Measurements from ENCODE around the gene ERCC3.
"Not testable (repeated sequence)": the region's sequence is repeated elsewhere in the genome, so short reads cannot be mapped to it uniquely, and the experiment has no call there.

ERCC3 gene

DNA sequence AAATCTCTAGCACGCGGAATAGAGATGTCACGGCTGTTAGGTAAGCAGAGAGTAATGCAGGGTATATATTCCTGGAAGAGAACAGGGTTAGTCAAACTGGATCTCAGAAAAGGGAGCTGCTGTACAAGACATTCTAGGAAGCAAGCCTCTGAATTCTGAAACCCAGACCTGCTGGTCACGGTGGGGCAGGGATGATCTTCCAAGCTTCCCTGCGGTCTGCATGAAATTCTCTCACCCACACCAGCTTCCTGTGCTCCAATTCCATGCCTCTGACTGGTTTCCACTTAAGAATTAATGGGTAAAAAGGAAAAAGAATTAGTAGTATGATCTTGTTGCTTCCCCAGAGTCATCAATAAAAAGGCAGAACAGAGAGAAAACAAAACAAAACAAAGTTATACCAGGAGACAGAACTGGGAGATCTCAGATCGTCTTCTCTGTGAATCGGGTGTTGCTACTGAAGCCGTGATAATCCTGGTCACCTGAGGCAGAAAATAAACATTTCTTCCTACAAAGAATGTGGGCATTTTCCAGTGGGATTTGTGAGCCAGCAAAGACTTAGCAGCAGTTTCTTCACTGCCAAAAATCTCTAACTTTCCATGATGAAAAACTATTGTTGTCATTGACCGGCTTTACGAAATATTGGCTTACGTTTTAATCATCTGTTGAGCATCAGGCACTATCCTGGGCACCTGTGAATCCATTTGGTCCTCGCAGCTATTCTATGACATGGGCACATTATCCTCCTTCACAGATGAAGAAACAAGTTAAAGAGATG, 68.6 kb downstream of the ERCC3 start:
- no peak for DNase-seq

GRCh38 chr2:127224135-127224534, 69.8 kb downstream of the ERCC3 start:
- DNase-seq: not testable (repeated sequence)

DNA sequence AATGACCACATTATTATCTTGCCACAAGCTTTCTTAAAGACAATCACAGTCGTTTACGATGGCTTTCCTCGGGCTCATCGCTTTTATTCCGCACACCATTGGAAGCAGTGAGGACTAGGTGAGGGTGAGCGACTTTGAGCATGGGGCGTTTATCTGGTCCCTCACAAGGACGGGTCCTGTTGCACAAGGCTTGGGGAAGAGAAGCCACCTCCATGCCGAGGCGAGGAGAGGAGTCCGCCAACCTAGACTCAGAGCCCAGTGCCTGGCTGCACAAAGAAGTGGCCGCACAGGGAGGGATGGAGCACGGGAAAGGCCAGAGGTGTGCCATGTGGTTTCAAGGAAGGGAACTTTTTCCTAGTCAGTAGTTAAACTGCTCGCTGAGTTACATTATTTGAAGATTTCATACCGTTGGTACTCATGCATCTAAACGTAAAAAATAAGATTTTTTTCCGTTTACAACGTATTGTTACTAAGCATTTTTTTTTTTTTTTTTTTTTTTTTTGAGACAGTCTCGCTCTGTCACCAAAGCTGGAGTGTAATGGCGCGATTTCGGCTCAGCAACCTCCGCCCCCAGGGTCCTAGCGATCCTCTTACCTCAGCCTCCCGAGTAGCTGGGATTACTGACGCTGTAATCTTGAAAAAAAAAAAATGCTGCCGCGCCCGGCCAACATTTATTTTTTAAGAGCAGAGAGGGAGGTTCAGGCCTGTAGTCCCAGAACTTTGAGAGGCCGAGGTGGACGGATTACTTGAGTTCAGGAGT, 73.0 kb downstream of the ERCC3 start:
- no peak for DNase-seq

GRCh38 chr2:127220102-127220767, 73.7 kb downstream of the ERCC3 start, which contains the start of gene CYP27C1:
Gene CYP27C1 (minus strand): TSS chr2:127220299. CDS start chr2:127220270, 29 bp downstream.
- no peak for DNase-seq

GRCh38 chr2:127219171-127220070, 74.5 kb downstream of the ERCC3 start:
- no peak for DNase-seq

- DNase-seq: no peak
These were observed 75.2 kb downstream of the ERCC3 start for GRCh38 chr2:127218812-127219170.

DNA sequence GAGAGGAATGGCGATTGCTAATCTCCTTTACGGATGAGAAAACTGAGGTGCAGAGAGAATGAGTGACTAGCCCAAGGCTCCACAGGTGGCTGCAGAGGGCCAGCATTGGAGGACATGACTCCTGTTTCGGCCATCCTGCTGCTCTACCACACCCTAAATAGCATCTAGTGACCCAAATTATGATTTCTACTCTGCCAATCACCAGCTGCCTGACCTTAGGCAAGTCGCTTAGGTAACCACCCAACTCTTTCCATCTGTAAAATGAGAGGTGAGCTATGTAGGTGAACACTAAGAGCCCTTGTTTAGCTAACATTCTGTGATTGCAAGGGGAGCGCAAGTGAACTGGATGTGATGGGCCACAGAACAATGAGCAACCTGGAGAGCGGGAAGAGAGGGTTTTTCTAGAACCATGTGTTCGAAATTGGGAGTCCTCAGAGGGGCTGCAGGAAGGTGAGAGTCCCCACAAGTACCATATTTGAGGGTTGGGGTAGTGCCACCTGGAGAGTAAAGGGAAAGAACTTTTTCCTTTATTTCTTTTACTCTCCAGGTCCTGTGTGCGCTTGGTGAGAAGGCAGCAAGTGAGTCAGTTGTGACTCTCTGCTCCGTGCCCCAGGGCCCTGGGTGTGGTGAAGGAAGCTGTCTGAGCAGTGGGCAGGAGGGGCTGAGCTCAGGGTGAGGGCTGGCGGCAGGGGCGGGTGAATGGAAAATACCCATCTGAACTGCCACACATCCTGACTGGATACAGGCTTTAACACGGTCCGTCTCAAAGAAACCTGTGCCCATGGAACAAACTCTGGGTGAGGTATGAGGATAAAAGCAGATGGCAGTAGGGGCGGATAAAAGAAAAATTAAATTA, 76.2 kb downstream of the ERCC3 start:
- DNase-seq: no peak

DNA sequence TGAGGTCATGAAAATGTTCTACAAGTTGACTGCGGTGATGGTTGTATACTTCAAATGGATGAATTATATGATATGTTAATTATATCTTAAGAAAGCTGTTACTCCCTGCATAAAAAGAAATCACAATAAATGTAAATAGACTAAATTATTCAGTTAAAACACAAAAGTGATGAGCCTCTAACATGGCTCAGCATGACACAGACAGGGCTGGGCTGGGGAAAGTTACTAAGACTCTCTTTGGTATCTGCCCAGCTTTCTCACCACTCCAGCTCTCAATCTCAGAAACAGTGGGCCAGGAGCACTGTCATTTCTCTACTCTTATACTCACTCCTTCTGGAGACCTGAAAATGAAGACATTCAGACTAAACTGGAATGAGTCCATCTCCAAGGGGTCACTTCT, 77.4 kb downstream of the ERCC3 start:
- DNase-seq: no peak

DNA sequence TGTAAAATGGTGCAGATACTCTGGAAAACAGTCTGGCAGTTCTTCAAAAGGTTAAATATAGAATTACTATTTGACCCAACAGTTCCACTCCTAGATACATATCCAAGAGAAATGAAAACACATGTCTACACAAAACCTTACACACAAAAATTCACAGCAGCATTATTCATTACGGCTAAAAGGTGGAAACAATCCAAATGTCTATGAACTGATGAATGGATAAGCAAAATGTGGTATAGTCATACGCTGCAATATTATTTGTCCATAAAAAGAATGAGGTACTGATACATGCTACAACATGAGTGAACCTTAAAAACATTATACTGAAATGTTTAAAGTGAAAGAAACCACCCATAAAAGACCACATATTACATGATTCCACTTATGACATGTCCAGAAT, 77.8 kb downstream of the ERCC3 start:
- no peak for DNase-seq

- not testable (repeated sequence) for DNase-seq
These were observed 79.7 kb downstream of the ERCC3 start for GRCh38 chr2:127214201-127214600.

GRCh38 chr2:127208313-127208712, 85.6 kb downstream of the ERCC3 start:
- peak; percentile 36 for DNase-seq

Data from NCI-H2029 treated with DMSO at 0.1 percent for 48 hours (cell line).